Fibroblast of lung (primary cell): ENCODE measurements around the gene CD82. TPM values are rescaled to one million over a fixed set of nuclear protein-coding genes. Genes with fewer than 3 reads are reported as not detected.
A peak's percentile ranks its signal among the peaks of the same experiment; 100 is the strongest.

Experiments used
- DNase-seq, 2 donors: peaks; one replicate each; pipeline versions ENCODE4 v3.0.0 to v3.0.0-alpha.2; 2010; ENCODE audit warnings: low read depth in 2 of 2
- H2AFZ ChIP-seq: 2 replicates; pipeline ENCODE4 v1.5.1; 2012; ENCODE audit warnings: low read length, control low read depth, inconsistent platforms
- H3K27ac ChIP-seq: 2 replicates; pipeline ENCODE4 v1.5.1; 2011; ENCODE audit warnings: low read length, control low read depth; ENCODE audit not compliant: insufficient read depth
- H3K27me3 ChIP-seq: 2 replicates; pipeline ENCODE4 v1.5.1; 2011; ENCODE audit warnings: mild to moderate bottlenecking, low read length; ENCODE audit not compliant: control insufficient read depth, insufficient read depth
- H3K36me3 ChIP-seq: 2 replicates; pipeline ENCODE4 v1.5.1; 2011; ENCODE audit warnings: low read length; ENCODE audit not compliant: control insufficient read depth, insufficient read depth
- H3K4me1 ChIP-seq: 2 replicates; pipeline ENCODE4 v1.5.1; 2011; ENCODE audit warnings: low read length; ENCODE audit not compliant: control insufficient read depth, insufficient read depth; ENCODE audit errors: extremely low read depth
- H3K4me2 ChIP-seq: 2 replicates; pipeline ENCODE4 v1.5.1; 2011; ENCODE audit warnings: low read length, control low read depth; ENCODE audit not compliant: insufficient read depth; ENCODE audit errors: extremely low read depth
- H3K4me3 ChIP-seq, 4 experiments: fragments of 200-600 bp in 1 of 4; sonication (generic) in 1 of 4; replicated peaks in 1 of 4; 2 replicates each; pipeline ENCODE4 v1.5.1; 2011 to 2016; ENCODE audit warnings: low read length in 4 of 4, low read depth in 3 of 4, mild to moderate bottlenecking in 3 of 4, control low read depth in 2 of 4, inconsistent platforms in 1 of 4, mixed read lengths in 1 of 4; ENCODE audit not compliant: insufficient read depth in 1 of 4; ENCODE audit errors: control extremely low read depth in 1 of 4
- H3K79me2 ChIP-seq: 2 replicates; pipeline ENCODE4 v1.5.1; 2012; ENCODE audit warnings: mild to moderate bottlenecking, low read length, inconsistent platforms; ENCODE audit not compliant: control insufficient read depth, insufficient read depth
- H3K9ac ChIP-seq: 2 replicates; pipeline ENCODE4 v1.5.1; 2011; ENCODE audit warnings: mild to moderate bottlenecking, low read length, control low read depth; ENCODE audit not compliant: insufficient read depth
- H3K9me3 ChIP-seq: 2 replicates; pipeline ENCODE4 v1.5.1; 2012; ENCODE audit warnings: low read depth, low read length; ENCODE audit not compliant: control insufficient read depth, insufficient read depth
- H4K20me1 ChIP-seq: 2 replicates; pipeline ENCODE4 v1.5.1; 2011; ENCODE audit warnings: low read length; ENCODE audit not compliant: control insufficient read depth, insufficient read depth; ENCODE audit errors: extremely low read depth
- EZH2 ChIP-seq: IDR thresholded peaks from 2 replicates; pipeline ENCODE4 v1.5.1; 2012; ENCODE audit warnings: low read length, control low read depth, mild to moderate bottlenecking; ENCODE audit errors: missing control alignments
- polyA plus RNA-seq, 2 donors: library from polyadenylated mRNA; depleted of rRNA in 1 of 2; stranded (reverse) in 1 of 2; unstranded in 1 of 2; fragments of >200 nt; gene quantifications; 2 replicates each; pipeline ENCODE4 v1.2.1, GENCODE V29; 2011 to 2012; ENCODE audit warnings: missing spikeins in 1 of 2
- total RNA-seq: library from RNA; depleted of rRNA; stranded (reverse); fragments of >200 nt; gene quantifications from 2 replicates; pipeline ENCODE4 v1.2.1, GENCODE V29; 2014
- TF ChIP-seq, protein P1 (sequence below), 2 donors: IDR thresholded peaks in 1 of 2; conservative IDR thresholded peaks in 1 of 2; 1 replicate in 1 of 2; 2 replicates in 1 of 2; pipeline ENCODE4 v1.5.1; 2011 to 2012; ENCODE audit warnings: low read length in 2 of 2, control low read depth in 1 of 2, inconsistent platforms in 1 of 2, low read depth in 1 of 2, mild to moderate bottlenecking in 1 of 2

Gene CD82
- total and polyA plus RNA-seq, 2 donors (not counting 1 experiment from before 2014, with no cell fraction given): 54.2 to 114 TPM

GRCh38 chr11:44610186-44610955, 44.9 kb downstream of the CD82 start:
- no peaks in the 10 kb centered on the region for H3K36me3 ChIP-seq
- H4K20me1 ChIP-seq: no peaks in the 10 kb centered on the region
- DNase-seq: no peak
- H3K27me3 ChIP-seq: no peaks in the 10 kb centered on the region
- no peak overlapping the region for H3K27ac ChIP-seq
- H3K9ac ChIP-seq: no peak overlapping the region
- no peak overlapping the region for H3K4me3 ChIP-seq
- no peaks in the 10 kb centered on the region for H3K79me2 ChIP-seq
- no peak overlapping the region for H3K4me2 ChIP-seq
- H3K9me3 ChIP-seq: no peaks in the 10 kb centered on the region
- H2AFZ ChIP-seq: no peak overlapping the region
- TF ChIP-seq, protein P1, sequence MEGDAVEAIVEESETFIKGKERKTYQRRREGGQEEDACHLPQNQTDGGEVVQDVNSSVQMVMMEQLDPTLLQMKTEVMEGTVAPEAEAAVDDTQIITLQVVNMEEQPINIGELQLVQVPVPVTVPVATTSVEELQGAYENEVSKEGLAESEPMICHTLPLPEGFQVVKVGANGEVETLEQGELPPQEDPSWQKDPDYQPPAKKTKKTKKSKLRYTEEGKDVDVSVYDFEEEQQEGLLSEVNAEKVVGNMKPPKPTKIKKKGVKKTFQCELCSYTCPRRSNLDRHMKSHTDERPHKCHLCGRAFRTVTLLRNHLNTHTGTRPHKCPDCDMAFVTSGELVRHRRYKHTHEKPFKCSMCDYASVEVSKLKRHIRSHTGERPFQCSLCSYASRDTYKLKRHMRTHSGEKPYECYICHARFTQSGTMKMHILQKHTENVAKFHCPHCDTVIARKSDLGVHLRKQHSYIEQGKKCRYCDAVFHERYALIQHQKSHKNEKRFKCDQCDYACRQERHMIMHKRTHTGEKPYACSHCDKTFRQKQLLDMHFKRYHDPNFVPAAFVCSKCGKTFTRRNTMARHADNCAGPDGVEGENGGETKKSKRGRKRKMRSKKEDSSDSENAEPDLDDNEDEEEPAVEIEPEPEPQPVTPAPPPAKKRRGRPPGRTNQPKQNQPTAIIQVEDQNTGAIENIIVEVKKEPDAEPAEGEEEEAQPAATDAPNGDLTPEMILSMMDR (conservative IDR thresholded peaks at IDR 0.05 in 1 of 2, IDR thresholded peaks at IDR 0.05 in 1 of 2; ENCODE audit: low read depth in 1 of 2, low read length in 2 of 2): no peak
- TF ChIP-seq EZH2: no peak
- H3K4me1 ChIP-seq: peaks cover 13% of the 10 kb centered on the region

GRCh38 chr11:44611088-44611487, 45.6 kb downstream of the CD82 start:
- H3K27ac ChIP-seq: no peak overlapping the region
- peaks cover 2% of the 10 kb centered on the region for H3K36me3 ChIP-seq
- H3K79me2 ChIP-seq: no peaks in the 10 kb centered on the region
- H3K27me3 ChIP-seq: no peaks in the 10 kb centered on the region
- TF ChIP-seq, protein P1 (conservative IDR thresholded peaks at IDR 0.05 in 1 of 2, IDR thresholded peaks at IDR 0.05 in 1 of 2; ENCODE audit: low read depth in 1 of 2, low read length in 2 of 2): no peak
- no peak for TF ChIP-seq EZH2
- no peak overlapping the region for H3K4me2 ChIP-seq
- H3K4me3 ChIP-seq: no peak overlapping the region
- H3K4me1 ChIP-seq: peaks cover 13% of the 10 kb centered on the region
- DNase-seq: no peak
- no peak overlapping the region for H2AFZ ChIP-seq
- H3K9me3 ChIP-seq: no peaks in the 10 kb centered on the region
- no peak overlapping the region for H3K9ac ChIP-seq
- H4K20me1 ChIP-seq: no peaks in the 10 kb centered on the region

DNA sequence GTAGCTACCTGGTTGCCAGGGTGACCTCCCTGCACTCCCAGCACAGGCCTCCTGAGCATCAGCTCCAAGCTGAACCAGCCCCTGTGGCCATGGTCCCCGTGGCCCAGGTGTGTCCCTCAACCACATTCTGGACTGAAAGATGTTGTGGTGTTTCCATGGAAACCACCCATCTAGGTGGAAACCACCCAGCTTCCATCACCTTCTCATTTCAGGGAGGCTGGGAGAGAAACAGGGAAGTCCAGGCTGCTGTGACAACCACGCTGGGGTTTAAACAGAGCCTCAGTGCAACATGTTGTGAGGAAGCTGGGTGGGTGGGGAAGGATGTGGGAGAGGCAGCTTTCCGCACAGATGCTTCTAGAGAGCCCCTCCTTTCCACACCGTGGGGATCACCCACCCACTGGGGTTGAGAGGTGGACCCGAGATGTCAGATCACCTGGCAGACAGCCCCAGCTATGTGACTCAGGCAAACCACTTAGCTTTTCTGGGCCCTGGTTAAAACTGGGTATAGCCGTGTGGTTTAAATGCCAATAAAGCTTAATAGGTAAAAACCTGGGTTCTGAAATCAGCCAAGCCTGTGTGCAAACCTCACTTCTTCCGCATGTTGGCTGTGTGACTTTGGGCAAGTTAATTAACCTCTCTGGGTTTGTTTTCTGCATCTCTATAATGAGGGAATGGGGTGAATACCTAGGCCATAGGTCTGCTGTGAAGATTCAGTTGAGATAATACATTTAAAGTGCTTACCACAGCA, 46.4 kb downstream of the CD82 start:
- Histone ChIP-seq H3K4me1 (peaks cover 13% of the 10 kb centered on the region), H4K20me1 (no peaks in the 10 kb centered on the region), H3K27me3 (no peaks in the 10 kb centered on the region), H3K27ac (no peak overlapping the region), H3K4me3 (no peak overlapping the region), H3K9me3 (no peaks in the 10 kb centered on the region), H3K4me2 (no peak overlapping the region), H3K36me3 (peaks cover 2% of the 10 kb centered on the region), H3K79me2 (no peaks in the 10 kb centered on the region), H2AFZ (no peak overlapping the region), H3K9ac (no peak overlapping the region)
- TF ChIP-seq EZH2: no peak
- TF ChIP-seq, protein P1 (conservative IDR thresholded peaks at IDR 0.05 in 1 of 2, IDR thresholded peaks at IDR 0.05 in 1 of 2; ENCODE audit: low read depth in 1 of 2, low read length in 2 of 2): no peak
- peak in 1 of 2 donors; percentile 39 for DNase-seq
